ENCODE results near the gene IFT88.

The IFT88 gene

GRCh38 chr13:20566898-20567874 is at the start of gene IFT88:
IFT88 (plus strand) TSS chr13:20567157; CDS start chr13:20574386, 7,229 bp downstream.
- peak; percentile 88 for DNase-seq

GRCh38 chr13:20518660-20519100 is 48.3 kb upstream of the IFT88 start:
- DNase-seq: no peak

GRCh38 chr13:20519875-20520274 is 47.1 kb upstream of the IFT88 start:
- no peak for DNase-seq

- no peak for DNase-seq
These were observed 45.4 kb upstream of the IFT88 start for GRCh38 chr13:20521364-20522115.

- peak; percentile 49 for DNase-seq
These were observed 41.8 kb upstream of the IFT88 start for GRCh38 chr13:20525144-20525600.

GRCh38 chr13:20525601-20526544 is 41.1 kb upstream of the IFT88 start, which contains the start of gene CRYL1:
CRYL1 (minus strand) TSS chr13:20525857; CDS start chr13:20525794, 63 bp downstream.
- DNase-seq: peak; percentile 80

GRCh38 chr13:20526664-20527063 is 40.3 kb upstream of the IFT88 start:
- DNase-seq: no peak

GRCh38 chr13:20528452-20528851 is 38.5 kb upstream of the IFT88 start:
- DNase-seq: peak; percentile 45

GRCh38 chr13:20534038-20534608 is 32.8 kb upstream of the IFT88 start:
- no peak for DNase-seq

- DNase-seq: no peak
These were observed 30.0 kb upstream of the IFT88 start for GRCh38 chr13:20536992-20537391.

GRCh38 chr13:20544201-20544923 is 22.6 kb upstream of the IFT88 start:
- no peak for DNase-seq

- no peak for DNase-seq
These were observed 20.4 kb upstream of the IFT88 start for GRCh38 chr13:20546556-20546955.

- DNase-seq: no peak
These were observed 19.5 kb upstream of the IFT88 start for GRCh38 chr13:20547479-20547908.

- no peak for DNase-seq
These were observed 16.2 kb upstream of the IFT88 start for GRCh38 chr13:20550799-20551198.

- DNase-seq: no peak
These were observed 13.6 kb upstream of the IFT88 start for GRCh38 chr13:20553311-20553710.

GRCh38 chr13:20558982-20559381 is 8.0 kb upstream of the IFT88 start:
- DNase-seq: no peak

- DNase-seq: no peak
These were observed 7.1 kb upstream of the IFT88 start for GRCh38 chr13:20559659-20560356.

GRCh38 chr13:20561741-20562140 is 5.2 kb upstream of the IFT88 start:
- DNase-seq: no peak

- DNase-seq: peak; percentile 7
These were observed 1.7 kb upstream of the IFT88 start for GRCh38 chr13:20565115-20565736.

GRCh38 chr13:20566468-20566897 is 474 bp upstream of the IFT88 start:
- DNase-seq: no peak
